ENCODE results near the gene FAM20B.
A peak's percentile ranks its signal among the peaks of the same experiment; 100 is the strongest.

FAM20B gene

DNA sequence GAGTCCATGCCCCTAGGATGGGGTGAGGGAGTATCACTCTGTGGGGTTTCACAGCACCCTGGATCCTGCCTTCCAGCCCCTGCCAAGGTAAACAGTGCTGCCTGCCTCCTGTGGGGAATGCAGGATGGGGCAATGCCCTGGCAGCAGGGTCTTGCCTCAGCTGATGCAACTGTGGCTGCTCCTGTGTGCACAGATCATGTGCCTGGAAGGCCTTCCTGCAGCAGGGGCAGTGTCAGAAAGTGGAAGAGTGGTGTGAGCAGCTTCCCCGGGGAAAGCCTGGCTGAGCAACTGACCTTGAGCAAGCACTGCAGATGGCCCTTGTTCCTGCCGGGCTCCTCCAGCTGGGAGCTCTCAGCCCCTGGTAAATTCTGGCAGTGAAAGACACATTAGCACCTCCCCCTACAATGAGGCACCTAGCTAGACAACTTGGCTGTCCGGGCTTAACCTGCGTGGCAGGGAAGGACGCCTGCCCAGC is 66.0 kb downstream of the FAM20B start:
- no peak for DNase-seq (ENCODE audit: low read depth, low spot score)

DNA sequence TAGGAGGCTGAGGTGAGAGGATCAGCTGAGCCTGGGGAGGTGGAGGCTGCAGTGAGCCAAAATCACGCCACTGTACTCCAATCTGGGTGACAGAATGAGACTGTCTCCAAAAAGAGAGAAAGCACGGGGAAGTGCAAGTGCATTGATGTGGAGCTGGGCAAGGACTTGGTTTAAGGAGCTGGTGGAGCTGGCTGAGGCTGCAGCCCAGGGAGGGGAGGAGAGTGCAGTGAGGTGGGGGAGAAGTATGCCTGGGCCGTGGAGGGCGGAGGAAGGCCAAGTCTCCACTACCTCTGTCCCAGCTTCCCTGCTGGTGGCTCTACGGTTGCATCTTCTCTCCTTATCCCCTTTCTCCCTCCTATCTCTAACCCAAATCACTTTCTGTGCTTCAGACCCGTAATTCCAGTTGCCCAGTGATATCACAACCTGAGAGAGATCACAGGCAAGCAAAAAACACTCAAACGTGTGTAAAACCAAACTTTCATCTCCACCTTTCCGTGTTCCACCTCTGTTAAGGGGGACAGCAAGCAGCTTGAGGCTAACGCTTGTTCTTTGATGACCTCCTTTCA is 67.3 kb downstream of the FAM20B start:
- DNase-seq (ENCODE audit: low read depth, low spot score): no peak

DNA sequence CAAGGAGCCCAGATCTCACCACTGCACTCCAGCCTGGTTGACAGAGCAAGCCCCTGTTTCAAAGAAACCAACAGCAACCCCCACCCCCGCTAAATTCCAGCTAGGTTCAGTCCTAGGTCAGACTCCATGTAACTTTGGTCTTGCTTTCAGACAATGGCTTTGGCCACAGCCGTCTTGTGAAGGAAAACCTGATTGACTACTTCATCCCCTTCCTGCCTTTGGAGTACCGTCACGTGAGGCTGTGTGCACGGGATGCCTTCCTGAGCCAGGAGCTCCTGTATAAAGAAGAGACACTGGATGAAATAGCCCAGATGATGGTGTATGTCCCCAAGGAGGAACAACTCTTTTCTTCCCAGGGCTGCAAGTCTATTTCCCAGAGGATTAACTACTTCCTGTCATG is 69.1 kb downstream of the FAM20B start:
- DNase-seq (ENCODE audit: low read depth, low spot score): peak; percentile 28

DNA sequence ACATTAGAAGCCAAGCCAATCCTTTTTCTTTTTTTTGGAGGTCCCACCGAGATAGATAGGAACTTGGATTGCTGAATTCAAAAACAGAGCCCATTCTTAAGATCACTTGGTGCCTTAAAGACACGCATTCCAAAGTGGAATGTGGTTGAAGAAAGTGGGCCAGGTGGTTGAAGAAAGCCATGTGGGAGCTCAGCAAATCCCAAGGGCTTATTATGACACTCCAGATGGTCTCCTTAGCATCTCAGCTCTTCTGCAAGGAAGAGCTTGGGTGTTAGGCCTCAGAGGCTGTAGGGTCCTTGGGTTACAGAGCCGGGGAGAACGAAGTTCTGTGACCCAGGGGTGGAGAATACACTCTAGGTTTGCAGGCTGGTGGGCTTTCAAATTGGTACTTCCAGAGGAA is 69.7 kb downstream of the FAM20B start:
- DNase-seq (ENCODE audit: low read depth, low spot score): no peak

DNA sequence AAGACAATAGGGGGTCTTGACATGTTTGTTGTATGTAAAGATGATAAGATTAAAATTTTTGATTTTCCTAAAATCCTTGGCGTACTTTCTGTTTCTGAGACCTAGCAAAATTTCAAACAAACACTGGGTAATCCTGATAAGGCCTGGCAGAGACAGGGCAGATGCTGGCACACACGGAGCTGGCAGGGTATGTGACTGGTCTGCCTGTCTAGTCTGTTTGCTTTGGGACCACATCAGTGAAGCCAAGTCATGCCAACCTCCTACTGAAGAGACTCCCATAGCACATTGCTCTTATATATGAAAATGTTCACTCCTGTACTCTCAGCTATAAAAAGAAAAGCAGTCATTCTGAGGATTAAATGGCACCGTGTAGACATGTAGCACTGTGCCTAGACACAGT is 70.2 kb downstream of the FAM20B start:
- no peak for DNase-seq (ENCODE audit: low read depth, low spot score)

DNA sequence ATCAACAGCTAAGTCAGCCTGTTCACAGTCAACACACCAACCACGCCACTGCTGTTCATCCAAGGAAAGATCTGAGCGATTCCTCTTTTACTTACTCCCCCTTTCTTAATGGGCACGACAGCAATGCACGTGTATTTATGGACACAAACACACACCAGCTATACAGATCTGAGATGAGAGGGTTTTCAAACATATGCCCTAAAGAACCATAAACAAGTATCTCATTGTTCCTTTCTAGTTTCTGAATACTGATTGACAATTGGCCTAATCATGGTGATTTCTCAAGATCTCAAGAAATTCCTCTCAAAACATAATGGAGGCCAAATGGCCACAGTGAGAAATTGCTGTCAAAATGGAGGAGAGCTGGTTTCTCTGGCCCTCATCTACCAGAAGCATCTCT is 74.2 kb downstream of the FAM20B start:
- no peak for DNase-seq (ENCODE audit: low read depth, low spot score)

DNA sequence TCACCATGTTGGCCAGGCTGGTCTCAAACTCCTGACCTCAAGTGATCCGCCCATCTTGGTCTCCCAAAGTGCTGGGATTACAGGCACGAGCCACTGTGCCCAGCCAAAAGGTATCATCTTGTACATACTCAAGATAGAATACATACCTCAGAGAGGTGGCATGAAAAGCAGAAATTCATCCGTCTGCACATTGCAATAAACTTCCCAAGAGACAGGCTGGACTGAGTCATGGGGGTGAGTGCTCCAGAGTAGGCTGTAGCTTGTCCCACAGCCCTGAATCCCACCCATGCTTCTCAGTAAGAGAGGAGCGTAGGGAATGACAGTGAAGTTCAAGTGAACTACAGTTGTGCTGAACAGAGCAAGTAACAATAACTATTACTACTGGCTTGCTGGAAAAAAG is 75.9 kb downstream of the FAM20B start:
- DNase-seq (ENCODE audit: low read depth, low spot score): no peak

DNA sequence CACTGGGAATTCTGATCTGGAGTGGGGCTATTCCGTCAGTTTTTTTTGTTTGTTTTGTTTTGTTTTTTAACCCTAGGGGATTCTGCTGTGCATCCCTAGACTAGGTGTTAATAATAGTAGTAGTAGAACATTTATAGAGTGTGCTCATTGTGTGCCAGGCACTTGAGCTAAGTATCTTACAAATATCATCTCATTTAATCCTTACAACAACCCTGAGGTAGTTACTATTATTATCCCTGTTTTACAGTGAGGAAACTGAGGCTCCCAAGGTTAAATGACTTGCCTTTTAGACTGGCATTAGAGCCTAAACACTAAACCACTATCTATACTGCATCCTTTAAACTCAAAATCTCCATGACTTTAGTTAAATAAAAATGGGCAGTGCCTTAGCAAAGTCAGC is 78.3 kb downstream of the FAM20B start:
- DNase-seq (ENCODE audit: low read depth, low spot score): no peak

DNA sequence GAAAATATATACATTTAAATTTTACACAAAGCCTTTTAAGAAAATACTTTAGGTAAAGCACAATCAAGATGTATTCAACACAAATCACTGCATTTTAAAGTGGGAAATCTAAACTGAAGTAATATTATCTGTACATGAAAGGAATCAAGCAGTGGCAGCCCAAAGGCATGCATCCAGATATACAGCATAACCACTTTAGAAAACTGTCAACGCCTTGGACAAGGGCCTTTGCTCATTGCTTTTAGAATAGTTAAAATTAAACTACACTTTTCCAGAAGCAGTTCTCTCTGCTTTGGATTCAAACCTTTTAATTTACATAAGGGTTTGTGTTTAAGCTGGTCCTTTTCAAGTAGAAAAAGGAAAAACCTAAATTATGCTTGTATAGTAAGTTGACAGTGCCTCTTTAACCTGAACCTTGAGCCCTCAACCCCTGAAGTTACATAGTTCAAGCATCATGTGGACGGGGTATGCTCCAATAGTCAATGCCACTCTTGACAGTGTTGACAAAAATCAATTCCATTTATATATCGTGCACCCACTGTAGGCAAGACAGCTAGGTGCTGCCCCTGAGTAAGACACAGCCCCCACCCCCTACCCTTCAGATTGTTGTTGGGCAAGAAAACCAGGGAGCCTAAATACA is 79.0 kb downstream of the FAM20B start:
- DNase-seq (ENCODE audit: low read depth, low spot score): no peak

DNA sequence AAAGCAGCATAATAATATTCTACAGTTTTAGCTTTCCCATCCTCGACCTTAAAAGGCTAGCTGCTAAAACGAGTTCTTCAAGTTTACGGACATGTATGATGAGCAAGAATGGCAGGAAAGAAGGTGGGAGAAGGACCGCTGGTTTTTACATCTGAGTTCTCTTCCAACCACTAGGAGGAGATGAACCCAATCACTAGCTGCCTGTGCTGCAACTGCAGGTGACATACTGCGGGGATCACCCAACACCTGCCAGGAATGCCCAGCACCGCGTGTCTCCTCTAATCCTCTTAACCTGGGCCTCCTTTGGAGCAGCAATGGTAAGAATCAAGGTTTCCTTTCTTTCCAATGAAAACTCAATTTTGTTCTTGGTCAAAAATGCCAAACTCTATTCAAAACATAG is 79.7 kb downstream of the FAM20B start:
- peak; percentile 62 for DNase-seq (ENCODE audit: low read depth, low spot score)

DNA sequence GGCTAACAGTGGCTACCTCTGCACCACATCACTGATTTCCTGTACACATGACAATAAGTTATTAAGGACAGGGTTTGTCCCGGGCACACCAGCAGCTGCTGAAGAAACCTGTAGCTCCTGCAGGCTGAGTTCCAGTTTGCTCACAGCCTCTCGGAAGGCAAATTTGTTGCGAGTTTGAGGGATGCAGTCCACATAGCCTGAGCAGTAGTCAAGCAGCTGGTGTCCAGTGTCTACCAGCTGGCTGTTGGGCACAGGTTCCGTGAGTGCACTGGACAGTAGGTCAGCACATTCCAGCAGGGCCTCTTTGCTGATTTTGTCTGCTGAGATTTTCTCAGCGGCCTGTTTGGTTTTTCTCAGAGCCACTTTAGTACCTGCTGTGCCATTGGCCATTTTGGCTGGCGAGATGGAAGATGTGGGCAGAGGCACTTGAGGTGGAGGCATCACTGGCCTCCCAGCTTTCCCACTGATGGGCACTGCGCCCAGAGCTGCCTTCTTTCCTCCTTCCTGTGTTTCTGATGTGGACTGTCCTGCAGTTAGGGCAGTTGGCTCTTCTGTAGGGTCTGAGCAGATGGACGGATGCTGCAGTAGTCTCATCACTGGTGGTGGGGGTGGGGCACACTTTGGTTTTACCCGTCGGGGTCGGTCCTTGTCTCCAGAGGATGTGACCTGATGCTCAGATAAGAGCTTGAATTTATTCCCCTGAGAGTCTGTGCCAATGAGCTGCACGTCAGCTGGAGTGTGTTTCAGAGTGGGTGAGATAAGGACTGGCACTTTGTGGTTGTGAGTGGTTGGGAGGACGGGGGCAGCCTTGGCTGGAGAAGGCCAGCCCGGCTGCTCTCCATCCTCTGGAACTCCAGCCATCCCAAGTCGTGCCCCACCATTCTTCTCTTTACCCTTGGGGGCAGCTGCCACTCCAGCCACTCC is 82.3 kb downstream of the FAM20B start:
- DNase-seq (ENCODE audit: low read depth, low spot score): no peak

DNA sequence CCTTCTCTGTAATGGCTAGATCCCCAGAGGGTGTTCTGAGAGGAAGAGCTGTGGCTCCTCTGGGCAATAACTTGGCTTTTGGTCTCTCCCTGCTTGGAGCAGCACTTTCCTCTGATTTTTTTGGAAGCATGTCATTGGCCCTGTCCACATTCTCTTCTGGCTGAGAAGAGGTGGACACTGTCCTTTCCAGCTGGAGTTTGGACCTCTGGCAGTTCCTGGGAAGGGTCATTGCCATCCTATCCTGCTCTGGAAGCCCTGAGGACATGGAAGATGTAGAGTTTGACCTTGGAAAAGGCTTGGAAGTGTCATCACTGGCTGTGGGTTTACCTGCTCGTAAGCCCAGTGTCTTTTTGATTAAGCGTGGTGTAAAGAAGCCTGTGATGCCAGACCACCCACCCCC is 83.0 kb downstream of the FAM20B start:
- no peak for DNase-seq (ENCODE audit: low read depth, low spot score)

DNA sequence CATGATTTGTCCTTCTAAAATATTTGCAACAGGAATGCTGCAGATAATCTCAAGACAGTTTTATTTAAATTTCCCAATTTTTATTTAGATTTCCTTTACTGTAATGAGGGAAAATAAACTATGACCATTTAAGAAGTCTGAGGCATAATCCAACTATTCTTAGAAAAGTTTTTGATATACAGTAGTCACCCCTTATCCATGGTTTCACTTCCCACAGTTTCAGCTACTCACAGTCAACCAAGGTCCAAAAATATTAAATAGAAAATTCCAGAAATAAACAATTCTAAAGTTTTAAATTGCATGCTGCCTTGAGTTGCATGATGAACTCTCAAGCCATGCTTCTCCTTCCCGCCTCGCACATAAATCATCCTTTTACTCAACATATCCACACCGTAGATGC is 89.5 kb downstream of the FAM20B start:
- DNase-seq (ENCODE audit: low read depth, low spot score): no peak

DNA sequence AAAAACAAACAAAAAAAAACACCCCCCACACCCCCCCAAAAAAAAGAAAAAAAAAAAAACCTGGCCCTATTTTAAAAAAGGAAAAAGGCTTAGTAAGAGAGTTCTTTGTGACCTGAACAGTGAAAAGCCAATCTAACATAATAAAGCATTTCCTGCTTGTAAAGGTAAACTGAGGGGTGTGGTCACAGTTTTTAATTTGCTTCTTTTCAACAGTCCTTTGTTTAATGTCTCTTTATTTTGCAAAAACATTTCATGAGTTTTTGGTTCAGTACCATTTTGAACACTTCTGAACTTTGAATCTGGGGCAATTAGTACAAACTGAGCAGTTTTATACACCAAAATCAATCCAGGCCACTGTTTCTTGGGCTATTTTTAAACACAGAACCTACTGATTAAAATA is 93.8 kb downstream of the FAM20B start:
- DNase-seq (ENCODE audit: low read depth, low spot score): no peak

DNA sequence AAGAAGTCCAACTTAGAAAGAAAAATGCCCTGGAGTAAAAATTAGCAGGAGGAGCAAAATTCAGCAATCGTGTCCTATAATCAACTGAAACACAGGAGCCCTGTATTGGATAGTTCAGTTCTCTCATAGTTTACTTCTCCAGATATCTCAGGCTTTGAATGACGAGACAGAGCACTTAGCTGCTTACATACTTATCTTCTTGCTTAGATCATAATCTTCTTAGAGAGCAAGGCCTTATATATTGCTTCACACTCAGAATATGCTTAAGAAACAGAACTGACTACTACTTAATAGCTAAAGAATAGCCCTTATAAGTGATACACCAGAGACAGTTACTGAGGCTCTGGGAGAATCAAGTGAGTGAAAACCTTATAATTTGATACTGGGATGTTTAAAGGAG is 95.0 kb downstream of the FAM20B start:
- no peak for DNase-seq (ENCODE audit: low read depth, low spot score)

DNA sequence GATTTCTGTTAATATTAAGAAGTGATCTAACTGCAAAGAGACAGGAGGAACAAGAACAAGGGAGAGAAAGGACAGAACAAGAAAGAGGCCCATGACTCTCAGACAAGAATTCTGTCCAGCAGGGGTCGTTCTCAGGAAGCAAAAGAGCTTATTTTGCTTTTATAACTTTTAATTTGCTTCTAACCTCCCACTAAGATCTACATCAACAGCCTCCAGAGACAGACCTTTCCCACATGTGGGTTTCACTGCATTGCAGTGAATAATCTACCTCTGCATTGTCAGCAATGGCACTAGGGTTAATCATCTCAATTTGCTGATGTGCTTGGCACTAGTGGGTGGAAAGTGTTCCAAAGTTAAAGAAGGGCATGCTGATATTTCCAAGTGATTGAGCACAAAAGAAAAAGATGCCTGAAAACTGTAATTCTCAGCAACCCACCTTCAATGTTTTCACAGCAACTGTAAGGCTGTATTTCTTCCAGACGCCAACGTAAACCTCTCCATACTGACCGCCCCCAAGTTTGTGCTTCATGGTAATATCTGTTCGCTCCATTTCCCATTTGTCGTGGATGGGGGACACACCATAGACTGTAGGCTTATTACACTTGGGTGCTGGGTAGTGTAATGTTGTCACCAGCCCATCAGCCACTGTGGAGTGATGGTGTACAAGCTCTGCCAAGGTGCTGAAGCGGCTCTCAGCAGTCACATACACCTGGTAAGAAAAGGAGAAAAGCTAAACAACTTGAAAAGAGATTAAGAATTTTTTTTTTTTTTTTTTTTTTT is 95.7 kb downstream of the FAM20B start:
- peak; percentile 21 for DNase-seq (ENCODE audit: low read depth, low spot score)

DNA sequence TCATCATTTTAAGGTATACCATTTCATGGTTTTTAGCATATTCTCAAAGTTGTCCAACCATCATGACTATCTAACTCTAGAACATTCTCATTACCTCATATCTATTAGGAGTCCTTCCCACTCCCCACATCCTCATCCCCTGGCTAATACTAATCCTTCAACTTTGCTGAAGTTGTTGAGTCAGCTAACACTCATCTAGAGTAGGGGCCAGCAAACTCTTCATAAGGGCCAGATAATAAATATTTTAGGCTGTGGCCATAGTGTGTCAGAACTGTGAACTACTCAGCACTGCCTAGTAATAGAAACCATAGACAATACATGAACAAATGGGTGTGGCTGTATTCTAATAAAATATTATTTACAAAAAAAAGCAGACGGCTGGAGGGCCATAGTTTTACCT is 99.2 kb downstream of the FAM20B start:
- DNase-seq (ENCODE audit: low read depth, low spot score): no peak

All from ELF-1 (cell line).